Germinal center (tissue), 1 donor: ENCODE results near the gene B4GALT2.

Source experiments
- DNase-seq: peaks from one replicate; pipeline ENCODE4 v3.0.0; 2012; ENCODE audit warnings: mixed read lengths, low spot score

Gene B4GALT2

DNA sequence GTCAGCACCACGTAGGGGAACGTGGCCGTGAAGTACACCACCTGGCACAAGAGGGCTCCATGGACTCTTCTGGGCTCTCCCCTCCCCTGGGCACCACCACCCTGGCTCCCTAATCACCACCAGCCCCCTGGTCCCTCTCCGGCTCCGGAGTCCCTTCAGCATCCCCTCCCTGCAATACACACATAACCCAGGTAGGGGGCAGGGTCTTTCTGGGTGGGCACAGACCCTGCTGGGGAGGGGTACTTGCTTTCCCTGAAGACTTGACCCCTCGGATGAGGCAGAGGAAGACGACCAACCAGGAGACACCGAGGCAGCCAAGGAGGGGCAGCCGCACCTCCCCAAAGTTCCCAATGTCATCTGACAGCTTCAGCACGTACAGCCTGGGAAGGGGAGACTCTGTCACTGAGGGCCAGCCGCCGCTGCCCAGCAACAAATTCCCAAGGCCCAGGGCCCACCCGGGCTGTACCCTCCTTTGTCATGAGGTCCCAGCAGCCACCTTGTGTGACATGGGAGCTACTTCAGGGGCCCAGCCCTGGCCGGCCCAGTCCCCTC lies 23.7 kb downstream of the B4GALT2 start:
- DNase-seq: no peak

GRCh38 chr1:44008259-44008658 lies 29.2 kb downstream of the B4GALT2 start:
- DNase-seq: no peak

DNA sequence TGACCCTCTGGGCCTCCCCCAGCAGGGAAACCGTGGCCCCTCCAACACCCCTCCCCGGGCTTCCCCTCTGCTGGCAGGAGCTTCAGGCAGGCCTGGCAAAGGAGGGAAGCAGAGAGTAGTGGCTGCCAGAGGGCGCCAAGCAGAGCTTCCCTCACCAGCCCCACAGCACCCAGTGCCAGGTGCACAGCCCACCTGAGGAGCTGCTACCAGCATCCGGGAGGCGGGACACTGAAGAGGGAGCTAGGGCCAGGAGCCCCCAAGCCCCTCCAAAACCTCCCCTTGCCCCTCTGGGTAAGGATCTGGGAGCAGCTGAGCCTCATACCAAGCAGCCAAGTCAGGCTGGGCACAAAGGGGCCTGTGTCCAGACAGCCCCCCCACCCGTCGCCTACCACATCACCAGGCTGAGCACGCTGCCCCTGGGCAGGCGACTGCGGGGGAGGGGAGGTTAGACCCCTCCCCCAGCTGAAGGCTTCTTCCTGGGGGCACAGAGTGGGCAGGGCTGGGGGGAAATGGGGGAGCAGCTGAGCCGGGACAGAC lies 32.0 kb downstream of the B4GALT2 start:
- DNase-seq: no peak

DNA sequence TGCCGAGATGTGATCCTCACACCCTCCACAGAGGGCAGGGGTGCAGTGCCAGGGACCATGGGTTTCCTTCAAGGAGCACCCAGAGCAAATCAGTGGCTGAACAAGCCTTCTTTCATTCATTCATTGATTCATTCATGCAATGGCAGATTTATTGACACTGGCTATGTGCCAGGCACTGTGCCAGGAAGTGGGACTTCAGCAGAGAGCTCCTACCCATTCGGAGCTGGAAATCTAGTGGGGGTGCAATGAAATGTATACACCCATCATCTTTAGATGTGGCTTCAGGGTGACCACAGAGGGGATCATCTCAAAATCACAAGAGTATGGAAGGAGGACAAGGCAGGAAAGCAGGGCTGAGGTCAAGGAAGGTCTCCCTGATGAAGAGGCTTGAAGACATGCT lies 33.4 kb downstream of the B4GALT2 start:
- no peak for DNase-seq

- no peak for DNase-seq
These were observed 34.1 kb downstream of the B4GALT2 start for GRCh38 chr1:44012941-44013609.

DNA sequence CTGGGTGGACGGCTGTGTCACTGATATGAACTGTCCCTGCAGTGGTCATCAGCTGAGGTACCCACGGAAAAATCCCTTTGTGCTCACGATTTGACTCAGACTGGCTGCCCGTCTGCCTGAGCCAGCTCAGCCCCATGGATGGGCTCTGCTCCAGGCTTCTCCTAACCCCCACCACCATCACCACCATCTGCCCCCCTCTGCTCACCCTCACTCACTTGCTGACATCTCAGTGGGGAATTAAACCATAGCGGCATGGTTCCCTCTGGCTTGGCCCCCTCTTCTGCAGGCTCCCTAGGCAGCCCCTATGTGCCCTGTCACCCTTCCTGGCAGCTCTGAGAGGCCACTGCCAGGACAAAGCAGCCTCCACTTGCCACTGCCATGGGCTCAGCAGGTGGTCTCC lies 34.9 kb downstream of the B4GALT2 start:
- DNase-seq: no peak

DNA sequence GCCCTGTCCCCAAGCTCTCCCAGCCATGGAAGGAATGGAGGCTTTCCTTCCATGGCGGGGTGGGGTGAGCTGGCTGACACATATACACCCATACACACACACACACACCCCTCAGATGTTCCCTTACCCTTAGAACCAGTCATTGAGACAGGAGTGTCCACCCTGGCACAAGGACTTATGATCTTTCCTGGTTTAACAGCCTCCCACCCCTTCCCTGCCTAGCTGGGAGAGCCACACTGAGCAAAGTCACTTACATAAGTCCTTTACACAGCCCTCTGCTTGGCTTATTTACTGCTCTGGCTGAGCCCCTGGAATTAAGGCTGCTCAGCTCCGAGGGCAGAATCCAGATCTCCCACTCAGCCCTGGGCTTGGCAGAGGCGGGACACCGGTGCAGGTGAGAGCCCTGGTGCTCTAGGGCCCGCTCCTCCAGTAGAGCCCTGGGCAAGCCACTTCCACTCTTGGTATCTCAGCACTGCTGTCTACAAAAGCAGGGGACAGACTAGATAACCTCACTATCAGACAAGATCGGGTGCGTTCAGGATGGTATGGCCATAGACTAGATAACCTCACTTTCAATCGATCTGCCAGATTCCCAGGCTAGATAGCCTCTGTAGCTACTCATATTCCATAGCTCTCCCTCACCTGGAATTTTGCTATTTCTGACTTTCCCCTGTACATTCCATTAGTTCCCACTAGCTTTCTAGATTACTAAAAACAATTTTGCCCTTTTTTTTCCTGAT lies 35.5 kb downstream of the B4GALT2 start:
- DNase-seq: no peak

DNA sequence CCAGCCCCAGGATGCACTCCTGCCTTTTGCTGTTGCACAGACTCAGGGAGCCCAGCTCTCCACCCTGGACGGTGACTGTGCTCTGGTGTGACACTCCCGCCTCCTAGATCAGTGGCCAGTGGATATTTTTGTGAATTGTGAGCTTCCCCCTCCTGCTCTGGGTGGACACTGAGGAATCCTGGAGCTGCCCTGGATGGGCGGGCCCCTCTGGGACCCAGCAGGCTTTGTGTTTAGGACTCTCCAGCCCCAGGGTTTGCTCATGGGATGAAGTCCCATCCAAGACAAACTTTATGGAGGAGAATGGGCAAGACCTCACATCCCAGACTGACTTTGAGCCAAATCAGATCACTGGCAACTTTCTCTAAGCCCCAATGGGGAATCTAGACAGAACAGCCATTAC lies 36.2 kb downstream of the B4GALT2 start:
- DNase-seq: no peak

DNA sequence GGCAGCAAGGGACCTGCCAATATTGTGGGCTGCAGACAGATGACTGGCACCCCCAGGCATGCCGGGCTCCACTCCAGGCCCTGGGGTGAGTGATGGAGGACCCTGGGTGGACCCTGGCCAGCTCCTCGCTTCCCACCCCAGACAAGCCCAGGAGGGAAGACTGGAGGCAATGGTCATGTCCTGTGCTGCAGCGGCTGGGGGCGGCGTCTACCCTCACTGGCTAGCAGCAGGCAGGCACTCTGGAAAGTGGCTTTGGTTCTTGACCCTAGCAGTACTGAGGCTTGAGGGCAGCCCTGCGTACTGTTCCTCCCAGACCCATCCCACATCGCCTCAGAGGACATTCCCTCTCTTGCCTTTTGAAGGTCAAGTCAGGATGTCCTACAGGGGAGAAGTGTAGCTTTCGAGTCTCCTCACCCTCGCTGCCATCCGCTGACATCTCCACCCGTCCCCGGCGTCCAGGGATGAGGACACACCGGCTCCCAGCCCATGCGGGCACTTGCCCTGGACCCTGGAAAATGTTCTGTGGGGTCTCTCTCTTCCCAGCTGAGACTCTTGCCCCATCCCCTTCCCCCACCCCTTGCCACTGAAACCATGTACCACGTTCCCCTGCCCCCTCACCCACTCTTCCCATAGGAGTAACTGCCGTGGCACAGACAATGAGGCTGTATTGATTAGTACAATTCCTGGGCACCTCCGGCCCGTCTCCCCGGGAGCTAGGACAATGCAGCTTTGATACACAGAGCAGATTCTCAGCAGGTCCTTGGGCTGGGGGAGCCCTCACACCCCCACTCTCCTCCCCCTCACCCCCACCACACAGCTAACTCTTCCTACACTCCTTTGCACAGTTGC lies 37.3 kb downstream of the B4GALT2 start:
- DNase-seq: no peak

DNA sequence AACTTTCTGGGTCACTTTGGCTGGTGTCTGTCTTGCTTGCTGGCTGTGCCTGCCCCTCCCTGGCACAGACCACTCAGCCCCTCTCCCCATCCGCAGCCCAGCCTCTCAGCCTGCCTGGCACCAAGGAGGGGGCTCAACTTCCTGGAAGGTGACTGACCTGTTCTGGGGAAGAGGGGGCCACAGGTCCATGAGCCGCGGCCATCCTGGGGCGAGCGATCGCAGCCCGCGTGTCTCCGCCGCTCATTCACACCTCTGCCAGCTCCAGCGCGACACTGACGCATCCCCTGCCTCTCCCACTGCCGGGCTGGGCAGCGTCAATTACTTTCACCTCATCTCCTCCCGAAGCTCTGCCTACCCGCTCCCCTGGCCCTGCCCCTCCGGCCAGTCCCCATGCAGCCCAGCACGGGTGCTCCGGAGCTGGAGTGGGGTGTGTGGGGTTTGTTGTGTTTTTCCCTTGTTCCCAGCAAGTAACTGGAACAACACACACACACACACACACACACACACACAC lies 37.9 kb downstream of the B4GALT2 start:
- DNase-seq: no peak

DNA sequence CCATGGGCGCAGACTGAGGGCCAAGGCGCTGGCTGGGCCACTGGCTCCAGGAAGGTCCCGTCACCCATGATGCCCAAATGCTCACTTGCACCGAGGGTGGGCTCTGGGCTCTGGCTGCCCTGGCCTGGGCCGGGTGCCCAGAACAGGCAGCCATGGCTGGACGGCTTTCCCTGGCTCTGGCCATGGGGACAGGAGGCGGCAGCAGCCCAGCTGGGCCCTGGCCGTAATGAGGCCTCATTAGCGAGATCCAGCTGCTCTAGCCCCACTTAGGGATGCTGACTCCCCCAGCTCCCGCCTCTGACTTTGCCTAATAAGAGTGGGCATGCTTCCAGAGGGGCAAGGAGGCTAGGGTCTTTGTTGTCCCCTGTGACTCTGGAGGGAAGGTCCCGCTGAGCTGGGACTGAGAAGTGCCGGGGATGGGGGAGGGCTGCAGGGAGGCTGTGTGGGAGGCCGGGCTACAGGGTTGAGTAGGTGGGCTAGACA lies 40.5 kb downstream of the B4GALT2 start:
- no peak for DNase-seq

- DNase-seq: no peak
These were observed 41.5 kb downstream of the B4GALT2 start for GRCh38 chr1:44020464-44020863.

- no peak for DNase-seq
These were observed 42.1 kb downstream of the B4GALT2 start for GRCh38 chr1:44021156-44021555.

- no peak for DNase-seq
These were observed 42.7 kb downstream of the B4GALT2 start for GRCh38 chr1:44021581-44022321.

DNA sequence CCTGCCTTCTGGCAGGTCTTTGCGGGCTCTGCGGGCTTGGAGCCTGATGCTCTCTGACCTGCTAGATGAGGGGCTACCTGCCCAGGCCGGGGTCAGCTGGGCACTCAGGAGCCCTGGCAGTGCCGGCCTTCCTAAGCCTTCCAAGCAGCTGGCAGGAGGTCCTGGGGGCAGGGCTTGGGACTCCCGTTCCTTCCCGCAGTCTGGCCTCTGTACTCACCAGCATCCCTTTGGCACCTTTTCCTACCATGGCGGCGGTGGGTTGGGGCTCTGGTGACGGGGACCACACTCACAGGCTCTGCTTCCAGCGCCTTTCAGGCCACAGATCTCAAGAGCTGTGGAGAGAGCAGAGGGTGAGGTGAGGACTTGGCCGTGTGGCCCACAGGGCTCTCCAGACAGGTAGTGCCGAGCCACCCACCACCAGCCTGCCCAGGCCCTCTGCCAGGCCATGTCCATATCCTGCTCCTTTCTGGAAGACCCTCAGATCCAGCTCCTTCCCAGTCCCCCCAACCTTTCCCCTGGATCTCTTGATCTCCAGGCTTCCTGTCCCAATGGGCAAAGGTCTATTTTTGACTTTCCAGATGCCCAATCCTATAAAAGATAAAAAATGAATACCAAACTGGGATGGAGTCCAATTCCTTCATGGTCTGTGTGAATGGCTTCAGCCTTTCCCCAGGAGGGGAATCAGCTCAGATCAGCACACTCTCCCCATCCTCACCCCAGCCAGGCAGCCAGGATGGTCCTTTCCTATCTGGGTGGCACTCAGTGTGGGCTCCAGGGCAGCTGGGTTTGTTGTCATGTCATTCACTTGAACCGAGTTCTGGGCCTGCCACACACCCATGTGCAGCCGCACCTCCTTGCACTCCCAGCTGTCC lies 45.3 kb downstream of the B4GALT2 start:
- DNase-seq: no peak

DNA sequence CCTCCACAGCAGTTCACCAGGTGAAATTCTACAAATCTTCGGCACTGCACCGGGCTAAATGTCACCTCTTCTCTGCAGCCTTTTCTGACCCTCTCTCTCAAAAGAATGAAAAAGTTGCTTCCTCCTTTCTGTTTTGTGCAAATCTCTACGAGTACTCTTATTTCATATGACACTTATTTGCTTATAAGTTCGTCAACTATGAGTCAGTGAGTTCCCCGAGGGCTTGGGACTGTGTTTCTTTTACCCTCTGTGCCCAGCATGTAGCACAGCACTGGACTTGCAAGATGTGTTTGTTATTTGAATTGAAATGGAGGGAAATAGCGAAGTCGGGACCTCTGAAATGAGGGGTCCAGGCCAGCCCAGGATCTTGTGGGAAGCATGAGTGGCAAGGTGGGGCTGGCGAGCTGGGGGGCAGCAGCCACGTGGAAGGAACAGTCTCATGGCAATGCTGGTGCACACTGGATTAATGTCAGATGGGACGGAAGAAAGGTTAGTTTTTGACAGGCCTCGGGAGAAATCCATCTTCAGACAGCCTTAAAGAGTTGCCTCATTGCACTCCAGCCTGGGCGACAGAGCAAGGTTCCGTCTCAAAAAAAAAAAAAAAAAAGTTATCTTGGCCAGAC lies 46.0 kb downstream of the B4GALT2 start:
- peak; percentile 50 for DNase-seq

DNA sequence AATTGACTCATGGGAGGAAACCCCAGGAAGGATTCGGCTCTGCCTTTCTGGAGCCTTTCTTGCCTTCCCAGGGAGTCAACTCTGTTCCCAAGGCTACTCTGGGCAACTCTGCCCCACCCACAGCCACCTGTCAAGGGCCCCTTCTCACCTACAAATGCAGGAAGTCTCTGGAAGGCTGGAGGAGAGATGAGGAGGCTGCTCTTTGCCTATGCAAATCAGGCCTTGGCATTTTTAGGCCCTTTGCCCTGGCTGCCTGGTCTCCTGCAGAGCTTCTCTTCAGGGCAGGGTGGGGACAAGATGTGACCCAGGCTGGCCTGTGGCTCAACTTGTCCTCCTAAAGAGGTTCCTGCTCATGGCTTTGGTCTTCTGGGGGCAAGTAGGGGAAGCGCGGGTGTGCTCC lies 46.8 kb downstream of the B4GALT2 start:
- peak; percentile 56 for DNase-seq

DNA sequence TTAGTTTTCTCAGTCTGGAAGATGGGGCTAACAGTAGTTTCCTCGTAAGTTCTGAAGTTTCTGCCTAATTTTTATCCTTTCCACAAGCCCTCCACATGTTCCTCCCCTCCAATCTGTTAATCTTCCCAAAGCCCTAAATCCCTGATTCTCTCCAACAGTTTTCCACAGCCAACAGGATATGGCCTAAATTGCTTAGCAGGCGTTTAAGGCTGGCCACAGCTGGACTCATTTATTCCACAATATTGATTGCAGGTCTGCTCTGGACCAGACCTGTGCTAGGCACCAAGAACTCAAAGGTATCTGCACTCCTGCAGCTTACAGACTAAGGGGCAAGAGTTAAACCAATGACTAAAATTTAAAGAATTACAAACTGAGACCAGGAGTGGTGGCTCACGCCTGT lies 48.3 kb downstream of the B4GALT2 start:
- DNase-seq: no peak

DNA sequence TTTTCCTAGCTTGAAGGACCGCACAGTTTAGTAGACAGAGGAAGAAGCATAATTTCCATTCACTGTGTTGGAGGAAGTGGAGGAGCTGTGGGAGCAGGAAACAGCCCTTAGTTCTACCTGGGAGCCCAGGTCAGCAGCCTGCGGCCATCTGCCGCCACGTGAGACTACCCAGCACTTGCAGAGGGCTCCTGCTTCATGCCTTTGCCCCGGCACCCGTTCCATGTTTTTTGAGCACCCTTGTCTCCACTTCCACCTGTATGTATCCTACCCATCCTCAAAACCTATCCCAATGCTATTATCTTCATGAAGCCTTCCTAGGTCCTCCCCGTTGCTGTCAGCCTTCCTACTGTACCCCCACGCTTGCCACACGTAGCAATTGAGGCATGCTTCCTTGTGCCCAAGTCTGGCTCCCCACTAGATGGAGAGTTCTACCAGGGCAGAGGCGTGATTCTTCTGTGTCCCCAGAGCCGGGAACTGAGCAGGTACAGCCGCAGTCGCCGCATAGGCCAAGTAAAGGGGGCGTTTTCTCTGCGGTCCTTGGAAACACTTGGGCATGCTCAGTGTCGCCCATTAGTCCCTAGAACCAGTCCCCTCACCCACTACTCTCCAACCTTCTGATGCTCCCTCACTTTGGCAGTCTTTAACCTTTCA lies 50.4 kb downstream of the B4GALT2 start:
- DNase-seq: peak; percentile 60
